ENCODE measurements around the gene YJU2. TPM values are rescaled to one million over a fixed set of nuclear protein-coding genes. Genes with fewer than 3 reads are reported as not detected.

The YJU2 gene
- total and polyA plus RNA-seq, 2 of the 13 experiments (the other 11 are each of a cell fraction or from before 2014, with no cell fraction given): 9.3 to 17.9 TPM

DNA sequence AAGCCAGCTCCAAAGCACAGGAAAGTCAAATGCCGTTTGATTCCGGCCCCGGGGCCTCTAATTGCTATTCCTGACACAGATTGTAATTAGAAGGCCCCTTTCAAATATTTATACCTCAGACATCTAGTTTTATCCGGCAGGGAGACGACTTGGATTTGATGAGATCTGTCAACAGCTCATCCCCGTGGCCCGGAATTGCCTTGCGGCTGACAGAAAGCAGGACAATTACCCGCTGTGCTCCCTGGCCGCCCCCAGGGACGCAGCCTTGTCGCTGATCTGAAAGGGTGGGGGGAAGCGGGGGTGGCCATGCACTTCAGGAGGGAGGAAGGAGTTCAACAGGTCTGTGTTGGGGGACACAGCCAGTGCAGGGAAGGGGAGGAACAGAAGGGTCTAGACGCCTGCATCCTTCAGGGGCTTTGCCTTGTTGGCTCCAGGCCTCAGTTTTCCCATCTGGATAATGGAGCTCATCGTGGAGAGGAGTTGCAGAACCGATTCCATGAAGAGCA, 30.4 kb downstream of the YJU2 start:
- Histone ChIP-seq H3K9ac (ENCODE audit: insufficient read depth, low read depth, low read length) (no peak overlapping the region), H4K20me1 (ENCODE audit: insufficient read depth, low read length) (no peaks in the 10 kb centered on the region), H2AFZ (ENCODE audit: low read length) (no peak overlapping the region), H3K4me3 (replicated peaks in 1 of 3; ENCODE audit: insufficient read depth in 1 of 3, low read depth in 2 of 3, low read length in 3 of 3) (no peak overlapping the region), H3K36me3 (replicated peaks in 1 of 2; ENCODE audit: control insufficient read depth in 1 of 2, insufficient read depth in 2 of 2, low read length in 2 of 2) (no peaks in the 10 kb centered on the region), H3K79me2 (ENCODE audit: insufficient read depth, low read length) (no peaks in the 10 kb centered on the region), H3K27ac (ENCODE audit: extremely low read length, insufficient read depth, low read length) (no peak overlapping the region), H3K4me1 (ENCODE audit: insufficient read depth, low read length) (0 out of 2 replicates have a peak, but pooled peaks cover 6% of the 10 kb centered on the region), H3K9me3 (ENCODE audit: low read length) (no peaks in the 10 kb centered on the region), H3K4me2 (ENCODE audit: low read depth, low read length) (no peak overlapping the region; the same call in 1 of the 2 replicates), H3K27me3 (ENCODE audit: control insufficient read depth in 1 of 2, insufficient read depth in 2 of 2, low read length in 2 of 2) (peaks cover 0 to 39% of the 10 kb centered on the region in 2 experiments)
- 17% methylated on average over 12 of the region's 16 CpGs for WGBS (ENCODE audit: low lambda C conversion rate)
- CTCF ChIA-PET (ENCODE audit: low intra/inter-chr PET ratio, low total read pairs): no interaction called here
- in situ Hi-C loops (cut with HindIII; ENCODE audit: extremely low pct_ligation_motif_present, low pct_unique_long_range_greater_than_20kb) (no loop called here), intact Hi-C loops (cut with micrococcal nuclease; ENCODE audit: unreplicated experiment) (no loop called here)
- FAIRE-seq (no peak), ATAC-seq (no peak), DNase-seq (ENCODE audit: low spot score) (no peak)
- TF ChIP-seq ZZZ3 (CRISPR knock-in tag; IDR thresholded peaks at IDR 0.05; ENCODE audit: borderline replicate concordance) (no peak), ZMYM3 (CRISPR knock-in tag; IDR thresholded peaks at IDR 0.05) (0 out of 2 replicates have a peak, but pooled peaks have one; percentile 44), ZNF629 (CRISPR knock-in tag; conservative IDR thresholded peaks at IDR 0.05) (peak; percentile 91)
- BruUV-seq (replicated peaks): no TSS peak
- POLR2A ChIA-PET: interaction anchor here (0.6 to 2.1 kb wide), 4 partner anchors 10 to 75 kb away, joined by 3 to 7 read pairs (median 4); partner anchors contain the start of gene MPND

DNA sequence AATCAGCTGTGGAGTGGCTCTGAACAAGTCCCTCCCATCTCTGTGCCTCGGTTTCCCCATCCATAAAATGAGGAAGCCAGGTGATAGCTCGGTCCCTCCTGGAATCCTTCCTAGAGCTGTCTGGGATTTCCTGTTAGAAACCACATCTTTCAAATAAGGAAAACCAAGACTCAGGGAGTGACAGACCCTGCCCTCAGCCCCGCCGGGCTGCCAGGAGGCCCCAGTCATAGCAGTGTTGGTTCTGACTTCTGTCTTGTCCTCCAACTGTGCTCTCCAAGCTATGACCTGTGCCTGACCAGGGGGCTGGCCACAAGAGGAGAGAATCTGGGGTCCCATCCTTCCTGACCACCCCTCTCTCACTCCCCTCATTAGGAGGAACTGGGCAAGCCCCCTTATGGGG, 31.1 kb downstream of the YJU2 start:
- H3K27me3 ChIP-seq (ENCODE audit: control insufficient read depth in 1 of 2, insufficient read depth in 2 of 2, low read length in 2 of 2): peaks cover 0 to 44% of the 10 kb centered on the region in 2 experiments
- no peaks in the 10 kb centered on the region for H3K36me3 ChIP-seq (replicated peaks in 1 of 2; ENCODE audit: control insufficient read depth in 1 of 2, insufficient read depth in 2 of 2, low read length in 2 of 2)
- intact Hi-C loops (cut with micrococcal nuclease; ENCODE audit: unreplicated experiment): no loop called here
- ChIA-PET POLR2A (interaction anchor here (0.6 to 2.1 kb wide), 3 partner anchors 58 to 75 kb away, joined by 3 to 7 read pairs (median 5); partner anchors contain the start of gene MPND), CTCF (ENCODE audit: low intra/inter-chr PET ratio, low total read pairs) (no interaction called here)
- H2AFZ ChIP-seq (ENCODE audit: low read length): no peak overlapping the region
- no peak overlapping the region for H3K4me2 ChIP-seq (ENCODE audit: low read depth, low read length)
- no peak for DNase-seq (ENCODE audit: low spot score)
- BruUV-seq (replicated peaks): no TSS peak
- no peak overlapping the region for H3K4me3 ChIP-seq (replicated peaks in 1 of 3; ENCODE audit: insufficient read depth in 1 of 3, low read depth in 2 of 3, low read length in 3 of 3)
- no peaks in the 10 kb centered on the region for H3K79me2 ChIP-seq (ENCODE audit: insufficient read depth, low read length)
- no peak for FAIRE-seq
- 25% methylated on average over 4 of the region's 4 CpGs for WGBS (ENCODE audit: low lambda C conversion rate)
- 0 out of 2 replicates have a peak, but pooled peaks cover 6% of the 10 kb centered on the region for H3K4me1 ChIP-seq (ENCODE audit: insufficient read depth, low read length)
- TF ChIP-seq, protein P1, sequence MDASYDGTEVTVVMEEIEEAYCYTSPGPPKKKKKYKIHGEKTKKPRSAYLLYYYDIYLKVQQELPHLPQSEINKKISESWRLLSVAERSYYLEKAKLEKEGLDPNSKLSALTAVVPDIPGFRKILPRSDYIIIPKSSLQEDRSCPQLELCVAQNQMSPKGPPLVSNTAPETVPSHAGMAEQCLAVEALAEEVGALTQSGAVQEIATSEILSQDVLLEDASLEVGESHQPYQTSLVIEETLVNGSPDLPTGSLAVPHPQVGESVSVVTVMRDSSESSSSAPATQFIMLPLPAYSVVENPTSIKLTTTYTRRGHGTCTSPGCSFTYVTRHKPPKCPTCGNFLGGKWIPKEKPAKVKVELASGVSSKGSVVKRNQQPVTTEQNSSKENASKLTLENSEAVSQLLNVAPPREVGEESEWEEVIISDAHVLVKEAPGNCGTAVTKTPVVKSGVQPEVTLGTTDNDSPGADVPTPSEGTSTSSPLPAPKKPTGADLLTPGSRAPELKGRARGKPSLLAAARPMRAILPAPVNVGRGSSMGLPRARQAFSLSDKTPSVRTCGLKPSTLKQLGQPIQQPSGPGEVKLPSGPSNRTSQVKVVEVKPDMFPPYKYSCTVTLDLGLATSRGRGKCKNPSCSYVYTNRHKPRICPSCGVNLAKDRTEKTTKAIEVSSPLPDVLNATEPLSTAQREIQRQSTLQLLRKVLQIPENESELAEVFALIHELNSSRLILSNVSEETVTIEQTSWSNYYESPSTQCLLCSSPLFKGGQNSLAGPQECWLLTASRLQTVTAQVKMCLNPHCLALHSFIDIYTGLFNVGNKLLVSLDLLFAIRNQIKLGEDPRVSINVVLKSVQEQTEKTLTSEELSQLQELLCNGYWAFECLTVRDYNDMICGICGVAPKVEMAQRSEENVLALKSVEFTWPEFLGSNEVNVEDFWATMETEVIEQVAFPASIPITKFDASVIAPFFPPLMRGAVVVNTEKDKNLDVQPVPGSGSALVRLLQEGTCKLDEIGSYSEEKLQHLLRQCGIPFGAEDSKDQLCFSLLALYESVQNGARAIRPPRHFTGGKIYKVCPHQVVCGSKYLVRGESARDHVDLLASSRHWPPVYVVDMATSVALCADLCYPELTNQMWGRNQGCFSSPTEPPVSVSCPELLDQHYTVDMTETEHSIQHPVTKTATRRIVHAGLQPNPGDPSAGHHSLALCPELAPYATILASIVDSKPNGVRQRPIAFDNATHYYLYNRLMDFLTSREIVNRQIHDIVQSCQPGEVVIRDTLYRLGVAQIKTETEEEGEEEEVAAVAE (CRISPR knock-in tag; IDR thresholded peaks at IDR 0.05; ENCODE audit: borderline replicate concordance): no peak
- in situ Hi-C loops (cut with HindIII; ENCODE audit: extremely low pct_ligation_motif_present, low pct_unique_long_range_greater_than_20kb): no loop called here
- no peaks in the 10 kb centered on the region for H3K9me3 ChIP-seq (ENCODE audit: low read length)
- no peak overlapping the region for H3K27ac ChIP-seq (ENCODE audit: extremely low read length, insufficient read depth, low read length)
- ATAC-seq: no peak
- no peak overlapping the region for H3K9ac ChIP-seq (ENCODE audit: insufficient read depth, low read depth, low read length)
- H4K20me1 ChIP-seq (ENCODE audit: insufficient read depth, low read length): no peaks in the 10 kb centered on the region
